ENCODE data around the gene NCOR2.

The NCOR2 gene

GRCh38 chr12:124566997-124567672 lies at the start of gene NCOR2:
NCOR2 (minus strand) TSS chr12:124567612; CDS start chr12:124495251, 72,361 bp downstream.
- no peak for DNase-seq (ENCODE audit: low read depth)

- DNase-seq (ENCODE audit: low read depth): no peak
Measured at GRCh38 chr12:124616394-124617221, 49.2 kb upstream of the NCOR2 start.

GRCh38 chr12:124614512-124615292 lies 47.3 kb upstream of the NCOR2 start:
- DNase-seq (ENCODE audit: low read depth): no peak

GRCh38 chr12:124613151-124613585 lies 45.8 kb upstream of the NCOR2 start:
- DNase-seq (ENCODE audit: low read depth): no peak

GRCh38 chr12:124612410-124612680 lies 44.9 kb upstream of the NCOR2 start:
- DNase-seq (ENCODE audit: low read depth): no peak

GRCh38 chr12:124611559-124612409 lies 44.4 kb upstream of the NCOR2 start:
- no peak for DNase-seq (ENCODE audit: low read depth)

GRCh38 chr12:124610629-124611558 lies 43.5 kb upstream of the NCOR2 start:
- no peak for DNase-seq (ENCODE audit: low read depth)

- no peak for DNase-seq (ENCODE audit: low read depth)
Measured at GRCh38 chr12:124610021-124610612, 42.7 kb upstream of the NCOR2 start.

GRCh38 chr12:124609041-124609989 lies 41.9 kb upstream of the NCOR2 start:
- no peak for DNase-seq (ENCODE audit: low read depth)

GRCh38 chr12:124608450-124608870 lies 41.0 kb upstream of the NCOR2 start:
- no peak for DNase-seq (ENCODE audit: low read depth)

GRCh38 chr12:124607681-124608425 lies 40.4 kb upstream of the NCOR2 start:
- DNase-seq (ENCODE audit: low read depth): no peak

GRCh38 chr12:124605883-124606774 lies 38.7 kb upstream of the NCOR2 start:
- no peak for DNase-seq (ENCODE audit: low read depth)

- no peak for DNase-seq (ENCODE audit: low read depth)
Measured at GRCh38 chr12:124605150-124605882, 37.9 kb upstream of the NCOR2 start.

GRCh38 chr12:124604264-124604680 lies 36.9 kb upstream of the NCOR2 start:
- no peak for DNase-seq (ENCODE audit: low read depth)

GRCh38 chr12:124603831-124604251 lies 36.4 kb upstream of the NCOR2 start:
- DNase-seq (ENCODE audit: low read depth): no peak

GRCh38 chr12:124603100-124603541 lies 35.7 kb upstream of the NCOR2 start:
- no peak for DNase-seq (ENCODE audit: low read depth)
